Stimulated activated CD4-positive, alpha-beta T cell treated with anti-CD3 and anti-CD28 coated beads, Interleukin-15, amount 100 ng/mL, for 24 hours (primary cell): Measurements from ENCODE around the gene FRMD3.
"Not testable (repeated sequence)": the region's sequence is repeated elsewhere in the genome, so short reads cannot be mapped to it uniquely, and the experiment has no call there.

Experiments used
- DNase-seq: peaks from one replicate; pipeline ENCODE4 v3.0.0-alpha.2; 2020

FRMD3 gene

DNA sequence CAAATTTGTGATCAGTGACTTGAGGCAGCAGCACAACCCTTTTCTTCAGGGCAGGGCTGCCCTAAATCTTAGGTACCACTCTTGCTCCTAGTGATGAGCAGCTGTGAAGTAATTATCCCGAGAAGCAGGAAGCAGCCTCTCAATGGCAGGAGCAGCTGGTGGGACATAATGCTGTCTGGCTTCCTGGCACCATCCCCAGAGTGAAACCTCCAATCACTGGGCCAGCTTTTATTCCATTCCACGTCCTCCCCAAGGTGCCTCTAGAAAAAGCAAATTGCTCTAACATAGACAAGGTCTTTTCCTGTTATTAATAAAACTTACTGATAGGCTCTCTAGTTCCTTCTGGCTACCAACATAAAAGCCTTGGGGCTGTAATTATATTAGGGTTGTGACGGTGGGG lies 154.0 kb downstream of the FRMD3 start:
- no peak for DNase-seq

DNA sequence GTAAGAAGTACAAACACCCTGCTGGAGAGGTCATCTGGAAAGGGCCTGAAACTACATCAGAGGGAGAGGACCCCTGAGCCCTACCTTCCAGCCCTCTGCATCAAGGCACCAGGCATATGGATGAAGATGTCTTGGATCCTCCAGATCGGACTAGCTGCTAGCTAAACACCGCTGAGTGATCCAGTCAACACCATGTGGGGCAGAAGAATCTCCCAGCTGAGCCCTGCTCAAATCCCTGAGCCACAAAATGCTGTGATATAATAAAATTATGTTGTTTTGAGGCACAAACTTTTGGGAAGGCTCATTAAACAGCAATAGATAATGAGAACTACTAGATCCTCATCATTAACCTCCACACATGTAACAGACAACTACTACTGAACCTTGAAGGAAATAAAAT lies 155.2 kb downstream of the FRMD3 start:
- DNase-seq, result no peak

DNA sequence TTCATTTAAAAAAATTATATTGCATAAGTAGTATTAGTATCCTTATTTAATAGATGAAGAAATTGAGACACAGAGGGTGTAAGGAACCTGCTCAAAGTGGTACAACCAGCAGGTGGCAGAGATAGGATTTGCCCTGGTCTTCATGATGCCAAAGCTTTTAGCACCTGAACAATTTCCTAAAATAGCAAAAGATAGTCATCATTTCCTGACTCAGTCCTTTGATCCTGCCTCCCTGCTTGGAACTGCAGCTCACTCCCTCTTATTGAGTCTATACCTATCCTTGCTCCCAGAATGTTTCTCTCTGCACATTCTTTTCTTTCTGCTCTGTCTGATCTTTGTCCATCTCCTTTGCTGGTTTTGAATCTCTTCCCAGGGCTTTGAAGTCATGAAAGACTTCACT lies 155.8 kb downstream of the FRMD3 start:
- DNase-seq, result no peak

GRCh38 chr9:83379045-83379444 lies 159.2 kb downstream of the FRMD3 start:
- no peak for DNase-seq

GRCh38 chr9:83372957-83373356 lies 165.2 kb downstream of the FRMD3 start:
- no peak for DNase-seq

GRCh38 chr9:83367326-83367725 lies 170.9 kb downstream of the FRMD3 start:
- DNase-seq, result no peak

DNA sequence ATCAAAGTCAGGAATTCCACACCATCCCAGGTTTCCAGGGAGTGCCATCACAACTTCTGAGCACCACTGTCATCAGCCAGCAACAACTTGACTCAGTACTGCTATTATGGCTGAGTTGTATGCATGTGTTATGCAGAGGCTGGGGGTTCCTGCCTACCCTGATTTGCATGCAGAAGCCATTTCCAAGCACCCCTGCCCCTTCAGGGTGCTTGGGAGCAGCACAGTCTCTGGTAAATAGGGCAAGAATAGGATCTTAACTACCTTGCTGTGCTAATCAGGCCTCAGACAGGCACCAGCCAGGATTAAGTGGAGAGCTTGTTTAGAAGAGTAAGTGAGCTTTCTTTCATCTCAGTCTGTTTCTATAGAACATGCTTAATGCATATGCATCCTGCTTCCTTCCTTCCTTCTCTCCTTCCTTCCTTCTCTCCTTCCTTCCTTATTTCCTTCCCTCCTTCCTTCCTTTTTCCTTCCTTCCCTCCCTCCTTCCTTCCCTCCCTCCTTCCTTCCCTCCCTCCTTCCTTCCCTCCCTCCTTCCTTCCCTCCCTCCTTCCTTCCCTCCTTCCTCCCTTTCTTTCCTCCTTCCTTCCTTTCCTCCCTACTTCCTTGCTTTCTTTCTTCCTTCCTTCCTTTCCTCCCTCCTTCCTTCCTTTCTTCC lies 175.7 kb downstream of the FRMD3 start:
- DNase-seq, result no peak

DNA sequence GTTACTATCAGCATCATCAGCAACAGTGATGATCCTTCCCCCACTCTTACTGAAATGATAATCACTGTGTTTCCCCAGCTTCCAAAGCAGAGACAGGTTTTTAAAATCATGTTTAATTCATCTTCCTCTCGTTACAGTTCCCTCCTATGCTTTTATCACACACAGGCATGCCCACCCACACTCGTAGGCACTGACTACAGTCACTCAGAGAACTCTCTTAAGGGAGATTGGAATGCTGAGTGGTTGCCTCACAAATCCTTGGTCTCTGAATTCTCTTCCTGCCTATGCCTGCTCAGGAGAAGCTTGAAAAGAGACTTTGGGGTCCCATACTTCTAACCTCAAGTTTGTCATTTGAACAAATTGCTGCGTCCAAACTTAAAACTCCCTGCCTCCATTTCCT lies 179.2 kb downstream of the FRMD3 start:
- no peak for DNase-seq

- not testable (repeated sequence) for DNase-seq
Observed at GRCh38 chr9:83358493-83358892, 179.7 kb downstream of the FRMD3 start.

- no peak for DNase-seq
Observed at GRCh38 chr9:83355729-83356151, 182.5 kb downstream of the FRMD3 start.

- DNase-seq, result no peak
Observed at GRCh38 chr9:83355024-83355444, 183.2 kb downstream of the FRMD3 start.

- DNase-seq, result no peak
Observed at GRCh38 chr9:83349031-83349430, 189.2 kb downstream of the FRMD3 start.

- DNase-seq, result no peak
Observed at GRCh38 chr9:83346655-83347420, 191.4 kb downstream of the FRMD3 start.

DNA sequence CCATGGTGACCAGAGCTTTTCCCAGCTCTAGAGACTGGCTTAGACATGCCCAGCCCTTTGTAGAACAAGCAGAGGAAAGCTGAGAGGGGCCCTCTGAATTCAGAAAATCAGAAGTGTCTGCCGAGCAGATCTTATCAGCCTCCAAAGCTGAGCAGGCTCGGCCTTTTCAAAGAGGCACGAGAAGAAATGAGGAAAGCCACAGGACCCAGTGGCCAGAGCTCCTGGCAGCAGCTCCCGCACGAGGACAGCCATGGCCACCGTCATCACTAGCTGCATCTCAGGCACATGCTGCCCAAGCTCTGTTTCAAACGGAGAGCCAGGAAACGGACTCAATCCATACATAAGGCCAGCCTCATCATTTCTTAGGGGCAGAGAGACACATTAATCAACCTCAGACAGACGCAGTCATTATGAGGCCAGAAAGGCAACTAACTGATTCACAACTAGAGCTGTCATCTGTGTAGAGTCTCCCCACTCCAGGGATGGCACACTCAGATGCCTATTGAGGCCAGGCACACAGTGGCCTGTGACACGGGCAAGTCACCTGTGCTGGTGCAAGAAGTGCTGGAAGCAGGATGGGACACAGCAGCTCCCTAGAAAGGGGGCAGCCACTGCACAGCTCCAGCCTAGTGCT lies 194.7 kb downstream of the FRMD3 start:
- no peak for DNase-seq

- no peak for DNase-seq
Observed at GRCh38 chr9:83342731-83343130, 195.5 kb downstream of the FRMD3 start.

DNA sequence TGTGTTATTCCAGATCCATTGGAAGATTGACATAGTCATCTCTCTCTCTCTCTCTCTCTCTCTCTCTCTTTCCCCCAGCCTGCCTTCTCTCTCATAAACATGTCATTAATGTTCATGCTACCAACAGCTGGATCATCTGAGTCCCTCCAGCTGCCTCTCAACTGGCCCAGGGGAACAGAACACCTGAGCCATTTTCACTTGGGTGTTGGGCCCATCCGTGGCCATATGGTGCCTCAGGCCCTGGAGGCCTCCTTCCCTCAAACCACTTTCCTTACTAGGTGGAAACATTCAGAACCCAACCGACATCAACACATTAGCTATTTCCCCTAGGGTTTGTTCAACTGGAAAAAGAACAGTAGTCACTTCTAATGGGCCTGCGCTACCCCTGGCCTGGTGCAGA lies 196.2 kb downstream of the FRMD3 start:
- no peak for DNase-seq

- DNase-seq, result no peak
Observed at GRCh38 chr9:83340451-83340850, 197.8 kb downstream of the FRMD3 start.

DNA sequence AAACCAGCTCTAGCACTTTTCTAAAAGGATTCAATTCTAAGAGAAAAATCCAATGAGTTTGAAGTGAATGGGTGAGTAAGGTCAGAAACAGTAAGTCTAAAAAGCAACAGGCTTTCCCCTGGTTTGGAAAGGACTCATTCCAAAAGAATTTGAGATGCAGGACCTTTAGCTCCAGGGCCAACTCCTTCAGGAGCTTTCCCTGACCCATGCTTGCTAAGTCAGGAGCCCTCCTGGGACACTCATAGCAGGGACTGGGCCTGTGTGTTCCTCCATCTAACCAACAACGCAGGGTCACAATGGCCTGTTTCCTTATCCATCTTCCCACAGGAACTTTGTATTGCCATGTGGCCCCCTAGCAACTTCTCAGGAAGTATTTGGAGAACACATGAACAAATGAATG lies 198.8 kb downstream of the FRMD3 start:
- no peak for DNase-seq

DNA sequence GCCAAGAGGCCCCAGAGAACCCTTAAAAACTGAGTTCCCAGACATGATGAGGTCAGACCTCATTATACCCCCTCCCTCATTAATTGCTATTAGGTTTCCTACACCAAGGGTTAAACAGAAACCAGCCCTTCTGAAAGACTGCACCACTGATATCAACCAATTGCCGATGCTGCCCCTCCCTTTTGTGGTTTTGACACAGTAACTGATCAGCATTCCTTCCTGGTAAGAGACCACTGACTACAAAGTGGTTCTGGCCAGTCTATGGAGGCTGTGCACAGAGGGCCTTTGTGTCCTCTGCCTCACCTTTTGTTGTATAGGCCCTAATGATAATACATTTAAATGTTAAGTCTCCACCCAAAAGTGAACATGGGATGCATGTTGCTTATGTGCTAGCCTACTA lies 201.5 kb downstream of the FRMD3 start:
- no peak for DNase-seq

DNA sequence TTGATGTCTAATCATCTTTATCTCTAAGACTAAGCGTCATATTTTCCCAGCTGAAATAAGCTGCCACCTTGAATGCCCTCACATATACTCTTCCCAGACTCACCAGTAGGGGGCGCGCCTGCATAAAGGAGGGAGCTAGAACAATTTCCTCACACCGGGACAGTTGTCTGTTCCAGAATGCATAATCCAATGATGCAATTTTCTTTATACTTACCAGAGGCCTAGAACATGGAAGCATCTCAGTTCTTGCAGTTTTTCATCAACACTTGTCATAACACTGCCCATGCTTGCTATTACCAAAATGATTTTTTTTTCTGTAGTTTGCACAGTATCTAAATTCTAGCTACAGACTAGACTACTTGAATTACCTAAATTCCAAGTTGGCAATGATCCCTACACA lies 203.9 kb downstream of the FRMD3 start:
- peak; percentile 80 for DNase-seq

DNA sequence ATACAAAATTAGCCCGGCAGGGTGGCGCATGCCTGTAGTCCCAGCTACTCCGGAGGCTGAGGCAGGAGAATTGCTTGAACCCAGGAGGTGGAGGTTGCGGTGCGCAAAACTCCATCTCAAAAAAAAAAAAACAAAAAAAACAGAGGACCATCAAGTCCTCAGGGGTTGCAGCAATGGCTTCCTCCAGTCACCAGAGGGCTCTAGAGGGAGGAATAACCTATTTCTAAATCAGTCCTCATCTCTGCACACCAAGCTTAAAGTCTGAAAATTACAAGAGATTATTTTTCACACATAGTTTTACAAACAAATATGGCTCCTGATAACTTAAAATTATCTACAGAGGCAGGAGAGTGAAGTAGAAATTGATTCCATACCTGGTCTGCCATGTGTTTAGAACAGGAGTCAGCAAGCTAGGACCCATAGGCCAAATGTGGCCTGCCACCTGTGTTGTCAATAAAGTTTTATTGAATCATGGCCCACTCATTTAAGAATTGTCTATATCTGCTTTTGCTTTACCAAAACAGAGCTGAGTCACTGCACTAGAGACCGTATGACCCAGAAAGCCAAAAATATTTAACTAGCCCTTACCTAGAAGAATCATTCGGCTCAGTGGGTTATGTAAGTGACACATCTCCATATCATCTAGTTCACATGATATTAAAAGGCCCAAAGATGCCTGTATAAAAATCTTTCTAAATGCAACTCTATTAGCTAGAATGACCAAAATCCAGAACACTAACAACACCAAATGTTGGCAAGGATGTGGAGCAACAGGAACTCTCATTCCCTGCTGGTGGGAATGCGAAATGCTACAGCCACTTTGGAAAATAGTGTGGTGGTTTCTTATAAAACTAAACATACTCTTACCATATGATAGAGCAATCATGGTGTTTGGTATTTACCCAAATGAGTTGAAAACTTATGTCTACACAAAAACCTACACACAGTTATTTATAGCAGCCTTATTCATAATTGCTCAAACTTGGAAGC lies 207.7 kb downstream of the FRMD3 start:
- no peak for DNase-seq

DNA sequence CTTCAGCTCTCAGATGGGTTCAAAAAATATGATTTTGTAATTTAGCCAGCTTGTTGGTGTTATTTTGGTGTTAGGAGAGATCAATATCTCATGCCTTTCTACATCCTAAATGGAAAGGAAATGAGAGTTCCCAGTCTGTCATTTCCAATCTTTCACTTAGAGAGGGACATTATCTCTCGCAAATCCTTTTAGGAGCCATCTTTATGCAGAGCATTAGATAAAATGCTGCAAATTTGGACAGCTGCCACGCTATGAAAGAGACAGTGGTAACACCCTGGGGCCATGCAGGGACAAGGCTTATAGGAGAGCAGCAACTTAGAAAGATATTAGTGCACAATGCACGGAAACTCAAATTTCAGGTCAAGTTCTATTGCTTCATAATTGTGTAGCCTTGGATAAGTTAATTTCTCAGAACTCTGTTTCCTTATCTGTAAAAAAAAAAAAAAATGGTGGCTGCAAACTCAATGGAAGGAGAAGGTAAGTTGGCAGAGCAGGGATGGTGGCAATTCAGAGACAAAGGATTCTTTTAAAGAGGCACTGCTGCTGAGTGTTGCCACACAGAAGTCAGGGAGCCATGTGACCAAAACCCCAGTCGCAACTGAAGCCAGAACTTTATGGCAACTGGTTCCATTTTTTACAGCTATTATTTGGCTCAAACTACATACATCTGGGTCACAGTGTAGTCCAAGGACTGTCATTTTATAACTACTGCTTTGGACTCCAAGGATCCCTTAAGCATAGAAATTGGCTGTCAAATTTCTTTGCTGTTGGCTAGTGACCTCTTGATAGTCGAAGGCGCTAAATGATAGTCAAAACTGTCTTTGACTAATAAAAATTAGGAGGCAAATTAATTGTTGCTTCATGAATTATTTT lies 210.2 kb downstream of the FRMD3 start:
- DNase-seq, result no peak
